OCI-LY7 (cell line): ENCODE data around the gene ZNF518B.

Experiments used
- EZH2phosphoT487 ChIP-seq: fragments of 200-600 bp; sonication (generic); IDR thresholded peaks from 2 replicates; pipeline ENCODE4 v1.6.1; 2018; ENCODE audit warnings: low read depth, borderline replicate concordance, mild to moderate bottlenecking, mixed run types, antibody characterized with exemption, low read length, moderate library complexity, mixed read lengths
- TF ChIP-seq, protein P1 (sequence below): fragments of 200-600 bp; sonication (generic); conservative IDR thresholded peaks from 2 replicates; pipeline ENCODE4 v1.5.1; 2014; ENCODE audit warnings: mild to moderate bottlenecking, antibody characterized with exemption, low read length, moderate library complexity, mixed read lengths

DNA sequence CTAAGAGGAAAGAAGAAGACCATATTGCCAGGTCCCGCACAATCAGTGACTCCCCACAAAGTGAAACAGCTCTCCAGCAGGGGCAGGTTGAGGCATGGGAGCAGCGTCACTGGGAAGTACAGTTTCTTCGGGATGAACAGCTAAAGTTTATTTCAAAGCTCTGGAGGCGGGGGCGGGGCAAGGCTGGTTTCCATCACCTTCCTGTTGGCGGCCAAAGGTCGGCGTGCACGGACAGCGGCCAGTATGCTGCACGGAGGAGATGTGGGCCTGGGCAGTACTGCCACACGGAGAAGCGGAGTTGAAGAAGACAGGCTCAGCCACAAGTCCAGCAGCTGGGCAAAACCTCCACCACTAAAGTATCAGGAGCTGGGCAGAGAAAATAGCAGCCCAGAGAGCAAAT lies 951 bp upstream of the ZNF518B start:
- TF ChIP-seq, protein P1, sequence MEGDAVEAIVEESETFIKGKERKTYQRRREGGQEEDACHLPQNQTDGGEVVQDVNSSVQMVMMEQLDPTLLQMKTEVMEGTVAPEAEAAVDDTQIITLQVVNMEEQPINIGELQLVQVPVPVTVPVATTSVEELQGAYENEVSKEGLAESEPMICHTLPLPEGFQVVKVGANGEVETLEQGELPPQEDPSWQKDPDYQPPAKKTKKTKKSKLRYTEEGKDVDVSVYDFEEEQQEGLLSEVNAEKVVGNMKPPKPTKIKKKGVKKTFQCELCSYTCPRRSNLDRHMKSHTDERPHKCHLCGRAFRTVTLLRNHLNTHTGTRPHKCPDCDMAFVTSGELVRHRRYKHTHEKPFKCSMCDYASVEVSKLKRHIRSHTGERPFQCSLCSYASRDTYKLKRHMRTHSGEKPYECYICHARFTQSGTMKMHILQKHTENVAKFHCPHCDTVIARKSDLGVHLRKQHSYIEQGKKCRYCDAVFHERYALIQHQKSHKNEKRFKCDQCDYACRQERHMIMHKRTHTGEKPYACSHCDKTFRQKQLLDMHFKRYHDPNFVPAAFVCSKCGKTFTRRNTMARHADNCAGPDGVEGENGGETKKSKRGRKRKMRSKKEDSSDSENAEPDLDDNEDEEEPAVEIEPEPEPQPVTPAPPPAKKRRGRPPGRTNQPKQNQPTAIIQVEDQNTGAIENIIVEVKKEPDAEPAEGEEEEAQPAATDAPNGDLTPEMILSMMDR, result no peak
- TF ChIP-seq EZH2phosphoT487, result no peak
